AG10803 (cell line): ENCODE results near the gene TNS1.

Experiments used
- DNase-seq: peaks from one replicate; pipeline ENCODE4 v3.0.0; 2010; ENCODE audit warnings: low read depth
- H3K4me3 ChIP-seq: 2 replicates; pipeline ENCODE4 v1.5.1; 2011; ENCODE audit warnings: mild to moderate bottlenecking, low read length, control low read depth
- TF ChIP-seq, protein P1 (sequence below): conservative IDR thresholded peaks from 2 replicates; pipeline ENCODE4 v1.5.1; 2011; ENCODE audit warnings: mild to moderate bottlenecking, low read length, control low read depth, inconsistent platforms

Gene TNS1

DNA sequence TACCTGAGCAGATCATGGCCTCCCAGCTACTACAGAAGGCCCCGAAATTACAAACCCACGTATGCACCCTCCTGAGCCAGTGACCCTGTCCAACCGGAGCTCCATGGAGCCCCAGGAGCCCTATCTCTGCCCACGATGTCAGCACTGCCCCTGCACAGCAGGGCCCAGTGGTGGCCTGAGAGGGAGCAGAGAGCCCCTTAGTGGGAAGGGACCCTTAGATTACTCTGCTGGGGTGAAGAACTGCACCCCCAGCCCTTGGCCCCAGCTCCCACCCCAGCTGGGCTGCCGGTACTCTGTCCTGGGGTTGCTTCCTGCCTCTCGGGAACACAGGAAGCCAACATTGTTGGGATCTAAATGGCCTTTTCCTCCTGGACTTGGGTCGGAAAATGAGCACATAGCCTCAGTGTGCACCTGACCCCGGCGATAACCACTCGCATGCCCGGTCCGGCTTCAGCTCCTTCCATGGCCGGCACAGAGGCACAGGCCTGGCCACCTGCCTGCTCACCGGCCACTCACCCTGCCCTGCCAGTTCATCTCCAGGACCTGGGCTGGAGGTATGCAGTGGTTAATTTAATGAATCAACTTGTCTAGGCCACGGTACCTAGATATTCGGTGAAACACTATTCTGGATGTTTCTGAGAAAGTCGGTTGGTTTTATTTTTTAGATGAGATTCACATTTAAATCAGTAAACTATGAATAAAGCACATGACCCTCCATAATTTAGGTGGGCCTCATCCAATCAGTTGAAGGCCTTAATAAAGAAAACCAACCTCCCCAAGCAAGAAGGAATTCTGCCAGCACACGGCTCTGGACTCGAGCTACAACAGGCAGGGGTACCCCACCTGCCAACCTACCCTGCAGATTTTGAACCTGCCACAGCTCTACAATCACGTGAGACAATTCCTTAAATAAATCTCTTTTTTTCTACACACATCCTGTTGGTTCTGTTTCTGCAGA lies 19.2 kb downstream of the TNS1 start:
- DNase-seq, result no peak
- TF ChIP-seq, protein P1, sequence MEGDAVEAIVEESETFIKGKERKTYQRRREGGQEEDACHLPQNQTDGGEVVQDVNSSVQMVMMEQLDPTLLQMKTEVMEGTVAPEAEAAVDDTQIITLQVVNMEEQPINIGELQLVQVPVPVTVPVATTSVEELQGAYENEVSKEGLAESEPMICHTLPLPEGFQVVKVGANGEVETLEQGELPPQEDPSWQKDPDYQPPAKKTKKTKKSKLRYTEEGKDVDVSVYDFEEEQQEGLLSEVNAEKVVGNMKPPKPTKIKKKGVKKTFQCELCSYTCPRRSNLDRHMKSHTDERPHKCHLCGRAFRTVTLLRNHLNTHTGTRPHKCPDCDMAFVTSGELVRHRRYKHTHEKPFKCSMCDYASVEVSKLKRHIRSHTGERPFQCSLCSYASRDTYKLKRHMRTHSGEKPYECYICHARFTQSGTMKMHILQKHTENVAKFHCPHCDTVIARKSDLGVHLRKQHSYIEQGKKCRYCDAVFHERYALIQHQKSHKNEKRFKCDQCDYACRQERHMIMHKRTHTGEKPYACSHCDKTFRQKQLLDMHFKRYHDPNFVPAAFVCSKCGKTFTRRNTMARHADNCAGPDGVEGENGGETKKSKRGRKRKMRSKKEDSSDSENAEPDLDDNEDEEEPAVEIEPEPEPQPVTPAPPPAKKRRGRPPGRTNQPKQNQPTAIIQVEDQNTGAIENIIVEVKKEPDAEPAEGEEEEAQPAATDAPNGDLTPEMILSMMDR, result no peak
- H3K4me3 ChIP-seq, result no peak overlapping the region

DNA sequence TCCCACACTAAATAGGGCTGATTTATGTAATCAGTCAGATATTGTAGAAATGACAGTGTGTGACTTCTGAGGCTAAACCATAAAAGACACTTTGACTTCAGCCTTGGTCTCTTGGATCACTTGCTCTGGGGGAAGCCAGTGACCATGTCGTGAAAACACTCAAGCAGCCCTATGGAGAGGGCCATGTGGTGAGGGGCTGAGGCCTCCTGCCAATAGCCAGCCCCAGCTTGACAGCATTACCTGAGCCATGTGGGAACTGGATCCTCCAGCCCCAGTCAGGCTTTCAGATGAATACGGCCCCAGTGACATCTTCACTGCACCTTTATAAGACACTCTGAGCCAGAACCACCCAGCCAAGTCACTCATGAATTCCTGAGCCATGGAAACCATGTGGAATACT lies 20.8 kb downstream of the TNS1 start:
- DNase-seq, result no peak
- TF ChIP-seq, protein P1, result no peak

DNA sequence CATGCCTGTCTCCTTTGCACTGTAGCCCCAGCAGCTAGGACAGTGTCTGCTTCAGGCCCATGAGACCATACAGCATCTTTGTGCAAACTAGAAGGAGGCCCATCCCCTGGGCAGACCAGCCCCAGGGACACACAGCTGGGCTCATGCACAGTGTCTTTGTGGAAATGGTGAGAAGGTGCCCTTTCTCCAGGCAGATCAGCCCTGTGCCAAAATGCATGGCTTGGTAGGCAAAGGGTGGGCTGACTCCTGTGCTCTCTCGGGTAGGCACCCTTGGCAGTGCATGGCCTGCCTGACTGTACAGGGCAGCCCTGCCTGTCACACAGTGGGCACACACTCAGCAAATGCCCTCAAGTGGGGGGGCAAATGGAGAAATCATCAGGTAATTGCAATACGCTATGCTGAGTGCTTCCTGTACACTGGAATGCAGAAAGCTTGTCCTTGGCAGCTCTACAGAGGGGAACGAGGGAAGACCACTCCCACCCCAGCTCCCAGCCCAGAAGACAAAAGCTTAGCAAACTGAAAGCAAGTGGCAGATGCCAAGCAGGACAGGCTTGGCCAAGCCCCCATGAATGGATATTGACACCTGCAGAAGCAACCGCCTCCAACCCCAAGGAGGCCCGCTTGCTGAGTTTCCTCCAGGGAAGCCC lies 21.6 kb downstream of the TNS1 start:
- no peak for DNase-seq
- TF ChIP-seq, protein P1, result no peak
- H3K4me3 ChIP-seq, result no peak overlapping the region

More for the DNA sequence above, 20.8 kb downstream of the TNS1 start:
- H3K4me3 ChIP-seq, result no peak overlapping the region

DNA sequence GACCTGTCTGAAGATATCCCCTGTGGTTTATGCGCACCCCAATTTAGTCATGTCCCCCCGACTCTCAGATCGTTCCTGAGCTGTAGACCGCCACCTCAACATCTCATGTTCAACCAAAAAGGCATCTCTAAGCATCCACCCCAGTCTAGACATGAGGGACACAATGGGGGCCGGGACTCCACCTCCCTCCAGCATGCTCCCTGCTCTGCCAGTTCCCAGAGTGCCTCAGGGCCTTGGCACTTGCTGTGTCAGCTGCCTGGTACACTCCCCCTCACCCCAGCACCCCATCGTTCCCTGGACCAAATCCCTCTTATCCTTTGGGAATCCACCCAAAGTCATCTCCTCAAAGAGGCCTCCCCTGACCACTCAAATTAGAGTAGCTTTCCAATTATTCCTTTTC lies 22.2 kb downstream of the TNS1 start:
- DNase-seq, result no peak
- TF ChIP-seq, protein P1, result no peak

DNA sequence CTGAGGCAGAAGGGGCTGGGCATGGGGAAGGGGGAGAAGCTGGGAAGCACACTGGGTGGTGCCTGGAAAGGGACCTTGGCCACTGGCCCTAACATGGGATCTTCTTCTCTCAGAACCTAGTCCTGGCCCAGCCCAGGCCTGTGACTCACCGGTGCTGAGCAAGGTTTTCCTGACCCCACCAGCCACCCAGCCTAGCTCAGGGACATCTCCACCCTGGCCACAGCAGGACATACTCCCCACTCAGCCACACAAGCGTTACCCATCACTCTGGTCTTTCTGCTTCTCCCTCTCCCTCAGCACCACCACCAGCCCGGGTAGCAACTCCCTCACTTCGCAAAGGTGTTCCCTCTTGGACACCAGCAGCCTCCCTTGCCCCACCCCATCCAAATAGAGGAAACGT lies 22.8 kb downstream of the TNS1 start:
- no peak overlapping the region for H3K4me3 ChIP-seq
- peak; percentile 23 for DNase-seq
- TF ChIP-seq, protein P1, result no peak

More for the DNA sequence above, 22.2 kb downstream of the TNS1 start:
- H3K4me3 ChIP-seq, result no peak overlapping the region

DNA sequence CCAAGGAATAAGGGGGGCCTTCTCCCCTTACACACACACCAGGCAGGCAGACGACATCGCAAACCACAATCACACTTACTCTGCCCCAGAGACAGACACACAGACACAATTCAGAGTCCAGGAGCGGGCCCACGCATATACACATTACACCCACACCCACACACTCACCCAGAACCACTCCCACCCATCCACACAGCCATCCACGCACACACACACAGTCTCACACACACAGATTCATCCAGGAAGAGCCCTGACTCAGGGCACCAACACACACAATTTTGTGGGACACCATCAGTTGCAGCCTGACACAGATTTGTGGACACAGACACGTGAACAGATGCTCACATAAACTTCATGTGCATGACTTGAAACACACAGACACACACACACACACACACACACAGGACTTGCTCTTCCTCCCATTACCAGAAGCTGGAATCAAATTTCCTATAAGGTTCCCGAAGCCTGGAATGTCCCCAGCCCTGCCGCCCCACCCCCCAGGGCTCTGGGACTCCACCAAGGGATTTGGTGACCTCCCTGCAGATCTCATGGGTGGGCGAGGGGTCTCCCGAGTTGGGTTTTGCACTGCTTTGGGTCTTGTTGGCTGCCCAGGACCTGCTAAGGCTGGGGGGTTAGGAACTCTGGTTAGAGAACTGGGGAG lies 23.5 kb downstream of the TNS1 start:
- H3K4me3 ChIP-seq, result no peak overlapping the region
- TF ChIP-seq, protein P1, result no peak
- DNase-seq, result peak; percentile 70
